Neural progenitor cell (in vitro differentiated cells): ENCODE results near the gene ZNF92. TPM values are rescaled to one million over a fixed set of nuclear protein-coding genes. Genes with fewer than 3 reads are reported as not detected.
"Not testable (repeated sequence)": the region's sequence is repeated elsewhere in the genome, so short reads cannot be mapped to it uniquely, and the experiment has no call there.

Experiments
- DNase-seq: peaks from one replicate; pipeline ENCODE4 v3.0.0-alpha.2; 2016; ENCODE audit warnings: low spot score
- H2AFZ ChIP-seq: fragments of 200-600 bp; sonication (generic); replicated peaks from 2 replicates; pipeline ENCODE4 v1.6.1; 2016; ENCODE audit warnings: antibody characterized with exemption
- H3F3A ChIP-seq: fragments of 200-600 bp; sonication (generic); 2 replicates; pipeline ENCODE4 v1.6.1; 2016; ENCODE audit warnings: antibody characterized with exemption, low read depth
- H3K27ac ChIP-seq: fragments of 200-600 bp; sonication (generic); 2 replicates; pipeline ENCODE4 v1.5.1; 2016; ENCODE audit warnings: mild to moderate bottlenecking
- H3K27me3 ChIP-seq: fragments of 200-600 bp; sonication (generic); 2 replicates; pipeline ENCODE4 v1.6.1; 2016; ENCODE audit warnings: mild to moderate bottlenecking, moderate library complexity
- H3K36me3 ChIP-seq: fragments of 200-600 bp; sonication (generic); 2 replicates; pipeline ENCODE4 v1.5.1; 2016
- H3K4me1 ChIP-seq: fragments of 200-600 bp; sonication (generic); 2 replicates; pipeline ENCODE4 v1.6.1; 2016; ENCODE audit warnings: mixed run types
- H3K4me2 ChIP-seq: fragments of 200-600 bp; sonication (generic); 2 replicates; pipeline ENCODE4 v1.6.1; 2016
- H3K4me3 ChIP-seq: fragments of 200-600 bp; sonication (generic); 2 replicates; pipeline ENCODE4 v1.5.1; 2016
- H3K79me2 ChIP-seq: fragments of 200-600 bp; sonication (generic); 2 replicates; pipeline ENCODE4 v1.6.1; 2016; ENCODE audit warnings: low read depth
- H3K9ac ChIP-seq: fragments of 200-600 bp; sonication (generic); 2 replicates; pipeline ENCODE4 v1.6.1; 2016
- H3K9me3 ChIP-seq: fragments of 200-600 bp; sonication (generic); 2 replicates; pipeline ENCODE4 v1.5.1; 2016; ENCODE audit warnings: low read depth
- H4K20me1 ChIP-seq: fragments of 200-600 bp; sonication (generic); 2 replicates; pipeline ENCODE4 v1.6.1; 2016; ENCODE audit warnings: low read depth
- H3K27ac Mint-ChIP-seq: 3 replicates; pipeline ENCODE4 v1.8.0; 2021; ENCODE audit warnings: mixed read lengths
- H3K27me3 Mint-ChIP-seq: 2 replicates; pipeline ENCODE4 v1.8.0; 2022; ENCODE audit warnings: low read depth, mild to moderate bottlenecking, inconsistent platforms, moderate library complexity, mixed read lengths; ENCODE audit not compliant: insufficient read depth
- H3K36me3 Mint-ChIP-seq: 3 replicates; pipeline ENCODE4 v1.8.0; 2021; ENCODE audit warnings: mixed read lengths
- H3K4me1 Mint-ChIP-seq: 3 replicates; pipeline ENCODE4 v1.8.0; 2021; ENCODE audit warnings: mixed read lengths
- H3K4me3 Mint-ChIP-seq: 3 replicates; pipeline ENCODE4 v1.8.0; 2021; ENCODE audit warnings: mild to moderate bottlenecking, moderate library complexity, mixed read lengths
- H3K9me3 Mint-ChIP-seq: 3 replicates; pipeline ENCODE4 v1.8.0; 2020; ENCODE audit warnings: mixed read lengths
- EZH2 ChIP-seq: fragments of 200-600 bp; sonication (generic); IDR thresholded peaks from 2 replicates; pipeline ENCODE4 v1.6.1; 2017; ENCODE audit warnings: antibody characterized with exemption, mild to moderate bottlenecking, moderate library complexity
- EZH2phosphoT487 ChIP-seq: fragments of 200-600 bp; sonication (generic); IDR thresholded peaks from 2 replicates; pipeline ENCODE4 v1.6.1; 2017; ENCODE audit warnings: antibody characterized with exemption
- total RNA-seq: library from RNA; depleted of rRNA; stranded (reverse); fragments of >200 nt; gene quantifications from 2 replicates; pipeline ENCODE4 v1.2.3, GENCODE V29; 2015; ENCODE audit warnings: low replicate concordance
- TF ChIP-seq, protein P1 (sequence below): fragments of 200-600 bp; sonication (generic); IDR thresholded peaks from 2 replicates; pipeline ENCODE4 v1.5.1; 2017; ENCODE audit warnings: antibody characterized with exemption, mild to moderate bottlenecking

Gene ZNF92
- total RNA-seq, 1 donor from 2014 or later, result 57.2 TPM

DNA sequence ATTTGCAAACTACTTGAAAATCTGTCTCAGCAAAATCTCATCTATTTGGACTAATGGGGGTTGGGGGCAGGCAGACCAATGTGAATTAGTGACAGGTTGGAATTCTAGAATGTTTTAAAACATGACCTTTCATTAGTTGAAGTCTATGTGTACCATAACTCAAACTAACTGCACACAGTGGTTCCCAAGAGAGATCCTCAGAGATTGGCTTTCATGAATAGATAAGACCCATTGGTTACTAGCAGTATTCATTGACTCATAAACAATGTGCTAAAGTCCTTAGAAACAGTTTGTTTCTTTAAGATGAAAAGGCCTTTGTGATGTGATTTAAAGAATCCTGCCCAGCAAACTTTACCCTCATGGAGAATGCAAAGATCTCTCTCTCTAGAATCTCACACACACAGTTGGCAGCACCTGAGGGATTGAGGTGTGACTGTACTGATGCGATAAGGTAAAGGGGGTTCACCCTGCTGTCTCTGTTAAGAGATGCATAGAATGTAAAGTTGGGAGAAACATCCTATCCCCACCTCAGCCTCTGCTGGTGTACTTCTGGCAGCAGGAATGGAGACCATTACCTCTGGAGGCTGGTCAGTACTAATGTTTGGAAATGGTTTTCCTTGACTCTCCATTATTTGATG, 70.7 kb downstream of the ZNF92 start:
- no peaks in the 10 kb centered on the region for H3F3A ChIP-seq
- no peak overlapping the region for H3K9ac ChIP-seq
- TF ChIP-seq EZH2 (no peak), EZH2phosphoT487 (no peak)
- TF ChIP-seq, protein P1, sequence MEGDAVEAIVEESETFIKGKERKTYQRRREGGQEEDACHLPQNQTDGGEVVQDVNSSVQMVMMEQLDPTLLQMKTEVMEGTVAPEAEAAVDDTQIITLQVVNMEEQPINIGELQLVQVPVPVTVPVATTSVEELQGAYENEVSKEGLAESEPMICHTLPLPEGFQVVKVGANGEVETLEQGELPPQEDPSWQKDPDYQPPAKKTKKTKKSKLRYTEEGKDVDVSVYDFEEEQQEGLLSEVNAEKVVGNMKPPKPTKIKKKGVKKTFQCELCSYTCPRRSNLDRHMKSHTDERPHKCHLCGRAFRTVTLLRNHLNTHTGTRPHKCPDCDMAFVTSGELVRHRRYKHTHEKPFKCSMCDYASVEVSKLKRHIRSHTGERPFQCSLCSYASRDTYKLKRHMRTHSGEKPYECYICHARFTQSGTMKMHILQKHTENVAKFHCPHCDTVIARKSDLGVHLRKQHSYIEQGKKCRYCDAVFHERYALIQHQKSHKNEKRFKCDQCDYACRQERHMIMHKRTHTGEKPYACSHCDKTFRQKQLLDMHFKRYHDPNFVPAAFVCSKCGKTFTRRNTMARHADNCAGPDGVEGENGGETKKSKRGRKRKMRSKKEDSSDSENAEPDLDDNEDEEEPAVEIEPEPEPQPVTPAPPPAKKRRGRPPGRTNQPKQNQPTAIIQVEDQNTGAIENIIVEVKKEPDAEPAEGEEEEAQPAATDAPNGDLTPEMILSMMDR, result no peak
- Mint-ChIP-seq H3K36me3 (no peaks in the 10 kb centered on the region), H3K9me3 (peaks cover 13% of the 10 kb centered on the region), H3K27ac (no peak overlapping the region), H3K4me1 (peaks cover 4% of the 10 kb centered on the region), H3K4me3 (no peak overlapping the region), H3K27me3 (peaks cover 3% of the 10 kb centered on the region)
- no peak overlapping the region for H3K27ac ChIP-seq
- H2AFZ ChIP-seq, result no peak overlapping the region
- DNase-seq, result no peak
- H3K4me2 ChIP-seq, result no peak overlapping the region
- H4K20me1 ChIP-seq, result no peaks in the 10 kb centered on the region
- H3K4me3 ChIP-seq, result no peak overlapping the region
- H3K36me3 ChIP-seq, result no peaks in the 10 kb centered on the region
- H3K4me1 ChIP-seq, result no peaks in the 10 kb centered on the region
- no peaks in the 10 kb centered on the region for H3K79me2 ChIP-seq
- no peaks in the 10 kb centered on the region for H3K27me3 ChIP-seq
- H3K9me3 ChIP-seq, result peaks cover 6% of the 10 kb centered on the region

DNA sequence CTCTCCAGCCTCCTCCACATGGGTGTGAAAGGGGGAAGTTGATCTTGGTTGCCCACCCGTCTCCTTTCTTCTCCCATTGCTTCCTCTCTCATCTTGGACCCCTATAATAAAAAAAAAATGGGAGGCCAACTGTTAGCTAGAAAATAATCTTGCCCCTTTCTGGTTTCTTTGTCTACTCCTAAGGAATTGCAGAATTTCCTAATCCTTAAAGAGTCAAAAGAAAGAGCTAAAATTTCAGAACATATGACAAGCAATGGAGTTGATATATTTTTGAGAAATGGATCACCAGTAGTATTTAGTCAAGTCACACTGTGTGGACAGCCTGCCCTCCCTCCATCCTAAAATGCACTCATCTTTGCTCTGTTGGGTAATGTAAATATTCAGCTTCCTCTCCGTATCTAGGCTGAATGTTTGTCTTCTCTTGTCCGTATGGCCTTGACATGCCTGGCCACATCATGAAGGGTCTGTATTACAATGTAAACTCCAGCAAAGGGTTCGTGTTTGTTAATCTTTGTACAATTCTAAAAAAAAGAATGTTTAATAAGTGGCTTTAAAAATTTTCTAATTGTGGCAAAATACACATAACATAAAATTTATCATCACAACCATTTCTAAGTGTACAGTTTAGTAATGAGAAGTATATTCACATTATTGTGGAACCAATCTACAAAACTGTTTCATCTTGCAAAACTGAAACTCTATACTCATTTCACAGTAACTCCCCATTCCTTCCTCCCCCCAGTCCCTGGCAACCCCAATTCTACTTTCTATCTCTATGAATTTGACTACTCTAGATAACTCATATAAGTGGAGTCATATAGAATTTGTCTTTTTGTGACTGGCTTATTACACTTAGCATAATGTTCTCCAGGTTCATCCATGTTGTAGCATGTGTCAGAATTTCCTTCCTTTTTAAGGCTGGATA, 71.5 kb downstream of the ZNF92 start:
- no peak overlapping the region for H3K9ac ChIP-seq
- H3K27me3 Mint-ChIP-seq, result peaks cover 3% of the 10 kb centered on the region
- peaks cover 6% of the 10 kb centered on the region for H3K9me3 ChIP-seq
- TF ChIP-seq EZH2phosphoT487 (no peak), EZH2 (no peak)
- TF ChIP-seq, protein P1, result no peak
- peaks cover 4% of the 10 kb centered on the region for H3K4me1 Mint-ChIP-seq
- H3K4me3 ChIP-seq, result no peak overlapping the region
- H3K27ac ChIP-seq, result no peak overlapping the region
- no peaks in the 10 kb centered on the region for H3K36me3 ChIP-seq
- H3K36me3 Mint-ChIP-seq, result no peaks in the 10 kb centered on the region
- H2AFZ ChIP-seq, result no peak overlapping the region
- no peak overlapping the region for H3K4me2 ChIP-seq
- H3F3A ChIP-seq, result no peaks in the 10 kb centered on the region
- no peak overlapping the region for H3K4me3 Mint-ChIP-seq
- no peaks in the 10 kb centered on the region for H3K4me1 ChIP-seq
- no peaks in the 10 kb centered on the region for H4K20me1 ChIP-seq
- no peak for DNase-seq
- no peaks in the 10 kb centered on the region for H3K79me2 ChIP-seq
- peaks cover 13% of the 10 kb centered on the region for H3K9me3 Mint-ChIP-seq
- no peak overlapping the region for H3K27ac Mint-ChIP-seq
- H3K27me3 ChIP-seq, result no peaks in the 10 kb centered on the region

DNA sequence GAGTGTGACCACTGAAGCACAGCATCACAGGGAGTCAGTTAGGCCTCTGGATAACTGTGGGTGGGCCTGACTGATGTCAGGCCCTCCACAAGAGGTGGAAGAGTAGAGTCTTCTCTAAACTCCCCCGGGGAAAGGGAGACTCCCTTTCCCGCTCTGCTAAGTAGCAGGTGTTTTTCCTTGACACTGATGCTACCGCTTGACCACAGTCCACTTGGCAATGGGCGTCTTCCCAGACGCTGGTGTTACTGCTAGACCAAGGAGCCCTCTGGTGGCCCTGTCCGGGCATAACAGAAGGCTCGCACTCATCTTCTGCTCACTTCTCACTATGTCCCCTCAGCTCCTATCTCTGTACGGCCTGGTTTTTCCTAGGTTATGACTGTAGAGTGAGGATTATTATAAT, 73.4 kb downstream of the ZNF92 start:
- DNase-seq, result peak; percentile 9
- H3K36me3 ChIP-seq, H3K27me3 ChIP-seq, H3K36me3 Mint-ChIP-seq, H3K27ac Mint-ChIP-seq, H3F3A ChIP-seq, H3K4me3 Mint-ChIP-seq, H4K20me1 ChIP-seq, H3K4me3 ChIP-seq, H3K4me1 Mint-ChIP-seq, H3K4me2 ChIP-seq, H3K9me3 ChIP-seq, H3K27ac ChIP-seq, H3K4me1 ChIP-seq, H3K79me2 ChIP-seq, H3K9ac ChIP-seq, H2AFZ ChIP-seq, H3K27me3 Mint-ChIP-seq: not testable (repeated sequence)
- TF ChIP-seq, protein P1, result peak; percentile 36
- peaks cover 13% of the 10 kb centered on the region for H3K9me3 Mint-ChIP-seq
